Mononuclear cell (primary cell): ENCODE results near the gene INO80. TPM values are rescaled to one million over a fixed set of nuclear protein-coding genes. Genes with fewer than 3 reads are reported as not detected.

Experiments
- H3K27me3 ChIP-seq: 2 replicates; pipeline ENCODE4 v1.6.0; 2011; ENCODE audit warnings: low read length, control low read depth; ENCODE audit not compliant: insufficient read depth
- H3K4me1 ChIP-seq: 2 replicates; pipeline ENCODE4 v1.5.1; 2011; ENCODE audit warnings: mild to moderate bottlenecking, low read length, control low read depth; ENCODE audit not compliant: insufficient read depth
- H3K4me3 ChIP-seq: 2 replicates; pipeline ENCODE4 v1.5.1; 2011; ENCODE audit warnings: mild to moderate bottlenecking, low read length, moderate library complexity
- H3K9me3 ChIP-seq: 2 replicates; pipeline ENCODE4 v1.5.1; 2011; ENCODE audit warnings: low read depth, mild to moderate bottlenecking, control low read depth, low read length
- total RNA-seq: library from RNA; depleted of rRNA; stranded (reverse); fragments of >200 nt; gene quantifications from one replicate; pipeline ENCODE4 v1.2.3, GENCODE V29; 2012

INO80 gene
- total RNA-seq, 1 donor, result 27.3 TPM

- H3K27me3 ChIP-seq, result peaks cover 7% of the 10 kb centered on the region
- no peaks in the 10 kb centered on the region for H3K9me3 ChIP-seq
- H3K4me3 ChIP-seq, result no peak overlapping the region
- H3K4me1 ChIP-seq, result peaks cover 20% of the 10 kb centered on the region
Measured at GRCh38 chr15:40936234-40936708, 179.8 kb downstream of the INO80 start.

DNA sequence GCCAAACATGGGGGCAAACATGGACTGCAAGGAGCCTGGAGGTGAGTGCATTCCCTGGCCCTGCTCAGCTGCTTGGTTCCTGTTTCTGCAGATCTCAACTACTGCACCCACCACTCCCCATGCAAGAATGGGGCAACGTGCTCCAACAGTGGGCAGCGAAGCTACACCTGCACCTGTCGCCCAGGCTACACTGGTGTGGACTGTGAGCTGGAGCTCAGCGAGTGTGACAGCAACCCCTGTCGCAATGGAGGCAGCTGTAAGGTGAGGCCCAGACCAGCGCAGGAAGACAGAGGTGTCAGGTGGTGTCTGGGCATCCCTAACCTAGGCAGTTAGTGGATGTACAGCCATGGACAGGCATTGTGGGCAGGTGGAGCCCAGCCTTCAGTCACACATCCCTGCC, 181.6 kb downstream of the INO80 start:
- Histone ChIP-seq H3K9me3 (no peaks in the 10 kb centered on the region), H3K4me3 (no peak overlapping the region), H3K4me1 (peaks cover 21% of the 10 kb centered on the region), H3K27me3 (peaks cover 26% of the 10 kb centered on the region)

DNA sequence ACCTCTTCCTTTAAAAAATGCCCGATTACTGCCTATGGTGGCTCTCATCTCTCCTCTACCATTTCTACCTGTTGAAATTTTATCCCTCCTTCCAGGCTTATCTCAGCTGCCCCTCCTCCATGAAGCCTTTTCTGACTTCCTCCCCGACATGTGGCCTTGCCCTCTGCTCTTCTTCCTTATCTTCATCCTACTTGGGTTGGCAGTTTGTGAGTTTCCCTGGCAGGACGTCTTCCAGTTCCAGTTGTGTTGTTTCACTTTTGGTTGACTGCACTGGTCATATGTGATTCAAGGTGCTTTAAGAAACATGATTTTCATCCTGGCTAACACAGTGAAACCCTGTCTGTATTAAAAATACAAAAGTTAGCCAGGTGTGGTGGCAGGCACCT, 182.6 kb downstream of the INO80 start:
- Histone ChIP-seq H3K4me3 (no peak overlapping the region), H3K27me3 (peaks cover 35% of the 10 kb centered on the region), H3K9me3 (no peaks in the 10 kb centered on the region), H3K4me1 (peaks cover 30% of the 10 kb centered on the region)

- Histone ChIP-seq H3K9me3 (no peaks in the 10 kb centered on the region), H3K4me1 (peaks cover 35% of the 10 kb centered on the region), H3K4me3 (no peak overlapping the region), H3K27me3 (peaks cover 39% of the 10 kb centered on the region)
Measured at GRCh38 chr15:40932649-40933516, 183.2 kb downstream of the INO80 start.

DNA sequence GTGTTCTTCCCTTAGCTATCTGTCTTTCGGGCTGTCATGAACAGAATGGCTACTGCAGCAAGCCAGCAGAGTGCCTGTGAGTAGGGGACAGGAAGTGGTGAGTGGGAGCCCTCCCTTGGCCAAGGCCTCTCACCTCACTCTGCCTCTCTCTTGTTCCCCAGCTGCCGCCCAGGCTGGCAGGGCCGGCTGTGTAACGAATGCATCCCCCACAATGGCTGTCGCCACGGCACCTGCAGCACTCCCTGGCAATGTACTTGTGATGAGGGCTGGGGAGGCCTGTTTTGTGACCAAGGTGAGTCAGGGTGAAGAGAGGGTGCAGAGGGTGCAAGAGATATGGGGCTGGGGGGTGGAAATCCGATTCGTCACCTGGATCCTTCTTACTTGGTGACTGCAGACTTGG, 183.9 kb downstream of the INO80 start:
- Histone ChIP-seq H3K9me3 (no peaks in the 10 kb centered on the region), H3K4me3 (no peak overlapping the region), H3K4me1 (peaks cover 41% of the 10 kb centered on the region), H3K27me3 (peaks cover 43% of the 10 kb centered on the region)

- Histone ChIP-seq H3K4me3 (no peak overlapping the region), H3K27me3 (peaks cover 49% of the 10 kb centered on the region), H3K9me3 (no peaks in the 10 kb centered on the region), H3K4me1 (peaks cover 47% of the 10 kb centered on the region)
Measured at GRCh38 chr15:40931300-40932142, 184.6 kb downstream of the INO80 start.

GRCh38 chr15:40930430-40931299, 185.4 kb downstream of the INO80 start:
- Histone ChIP-seq H3K27me3 (peaks cover 58% of the 10 kb centered on the region), H3K4me1 (peaks cover 56% of the 10 kb centered on the region), H3K9me3 (no peaks in the 10 kb centered on the region), H3K4me3 (no peak overlapping the region)

DNA sequence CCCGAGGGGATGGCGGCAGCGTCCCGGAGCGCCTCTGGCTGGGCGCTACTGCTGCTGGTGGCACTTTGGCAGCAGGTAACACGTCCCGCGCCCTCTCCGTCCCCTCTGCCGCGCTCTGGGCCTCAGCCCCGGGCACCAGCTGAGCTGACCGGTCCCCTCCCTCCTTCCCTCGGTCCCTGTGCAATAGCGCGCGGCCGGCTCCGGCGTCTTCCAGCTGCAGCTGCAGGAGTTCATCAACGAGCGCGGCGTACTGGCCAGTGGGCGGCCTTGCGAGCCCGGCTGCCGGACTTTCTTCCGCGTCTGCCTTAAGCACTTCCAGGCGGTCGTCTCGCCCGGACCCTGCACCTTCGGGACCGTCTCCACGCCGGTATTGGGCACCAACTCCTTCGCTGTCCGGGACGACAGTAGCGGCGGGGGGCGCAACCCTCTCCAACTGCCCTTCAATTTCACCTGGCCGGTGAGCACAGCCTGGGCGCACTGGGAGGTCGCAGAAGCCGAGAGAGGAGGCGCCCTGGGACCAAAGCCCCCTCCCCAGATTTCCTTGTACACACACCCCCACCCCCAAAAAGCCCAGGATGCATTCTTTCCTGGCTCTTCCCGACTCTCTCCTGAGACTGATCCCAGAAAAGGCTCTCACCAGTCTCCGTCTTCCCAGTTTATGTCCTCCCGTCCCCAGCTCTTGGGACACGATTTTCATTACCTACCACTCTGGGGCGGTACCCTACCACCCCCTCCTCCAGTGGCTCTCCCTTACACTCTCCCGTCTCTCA, 186.2 kb downstream of the INO80 start:
- Histone ChIP-seq H3K9me3 (no peaks in the 10 kb centered on the region), H3K27me3 (peaks cover 66% of the 10 kb centered on the region), H3K4me3 (no peak overlapping the region), H3K4me1 (peaks cover 59% of the 10 kb centered on the region)

Other genes with a start within 250 kb of the INO80 start
- gene RHOV, start 242.0 kb downstream of the INO80 start, total RNA-seq, result not detected
- 28.7 TPM for gene VPS18, start 221.8 kb downstream of the INO80 start, total RNA-seq
- not detected for gene DLL4, start 186.9 kb downstream of the INO80 start, total RNA-seq
- 0.52 TPM for gene CHAC1, start 162.8 kb downstream of the INO80 start, total RNA-seq
- not detected for gene EXD1, start 114.5 kb upstream of the INO80 start, total RNA-seq
- 76.6 TPM for gene CHP1, start 115.0 kb upstream of the INO80 start, total RNA-seq
- 0.21 TPM for gene OIP5, start 216.3 kb upstream of the INO80 start, total RNA-seq
- gene NUSAP1, start 216.6 kb upstream of the INO80 start, total RNA-seq, result 10.0 TPM